Glutamatergic neuron (in vitro differentiated cells): ENCODE measurements around the gene PRKCA. TPM values are rescaled to one million over a fixed set of nuclear protein-coding genes. Genes with fewer than 3 reads are reported as not detected.

Experiments used
- DNase-seq: peaks from one replicate; pipeline ENCODE4 v3.0.0; 2022
- H3K27ac Mint-ChIP-seq: one replicate; pipeline ENCODE4 v1.8.0; 2020; ENCODE audit warnings: mild to moderate bottlenecking, mixed read lengths, inconsistent platforms; ENCODE audit not compliant: unreplicated experiment
- H3K27me3 Mint-ChIP-seq: one replicate; pipeline ENCODE4 v1.8.0; 2020; ENCODE audit warnings: mild to moderate bottlenecking, moderate library complexity, mixed read lengths, inconsistent platforms; ENCODE audit not compliant: unreplicated experiment
- H3K36me3 Mint-ChIP-seq: one replicate; pipeline ENCODE4 v1.8.0; 2020; ENCODE audit warnings: mild to moderate bottlenecking, mixed read lengths, inconsistent platforms; ENCODE audit not compliant: unreplicated experiment
- H3K4me1 Mint-ChIP-seq: one replicate; pipeline ENCODE4 v1.8.0; 2020; ENCODE audit warnings: mild to moderate bottlenecking, low read depth, mixed read lengths, inconsistent platforms; ENCODE audit not compliant: unreplicated experiment
- H3K4me3 Mint-ChIP-seq: one replicate; pipeline ENCODE4 v1.8.0; 2020; ENCODE audit warnings: mild to moderate bottlenecking, mixed read lengths, inconsistent platforms; ENCODE audit not compliant: unreplicated experiment
- H3K9me3 Mint-ChIP-seq: one replicate; pipeline ENCODE4 v1.8.0; 2020; ENCODE audit warnings: mild to moderate bottlenecking, moderate library complexity, mixed read lengths, inconsistent platforms; ENCODE audit not compliant: unreplicated experiment
- total RNA-seq: library from RNA; stranded (reverse); fragmentation: NEBNext Ultra II Directional; extraction: Animal tissue kit (Norgen Biotek cat#: 25700); gene quantifications from one replicate; pipeline ENCODE4 v1.2.1, GENCODE V29; 2021; ENCODE audit not compliant: unreplicated experiment
- TF ChIP-seq, protein P1 (sequence below): fragments of 200-600 bp; sonication (generic); IDR thresholded peaks from one replicate; pipeline ENCODE4 v1.5.0; 2021; ENCODE audit not compliant: partially characterized antibody, unreplicated experiment

Gene PRKCA
- total RNA-seq, 1 donor from 2014 or later: 2.2 TPM

GRCh38 chr17:66679631-66680517 lies 377.5 kb downstream of the PRKCA start:
- TF ChIP-seq, protein P1, sequence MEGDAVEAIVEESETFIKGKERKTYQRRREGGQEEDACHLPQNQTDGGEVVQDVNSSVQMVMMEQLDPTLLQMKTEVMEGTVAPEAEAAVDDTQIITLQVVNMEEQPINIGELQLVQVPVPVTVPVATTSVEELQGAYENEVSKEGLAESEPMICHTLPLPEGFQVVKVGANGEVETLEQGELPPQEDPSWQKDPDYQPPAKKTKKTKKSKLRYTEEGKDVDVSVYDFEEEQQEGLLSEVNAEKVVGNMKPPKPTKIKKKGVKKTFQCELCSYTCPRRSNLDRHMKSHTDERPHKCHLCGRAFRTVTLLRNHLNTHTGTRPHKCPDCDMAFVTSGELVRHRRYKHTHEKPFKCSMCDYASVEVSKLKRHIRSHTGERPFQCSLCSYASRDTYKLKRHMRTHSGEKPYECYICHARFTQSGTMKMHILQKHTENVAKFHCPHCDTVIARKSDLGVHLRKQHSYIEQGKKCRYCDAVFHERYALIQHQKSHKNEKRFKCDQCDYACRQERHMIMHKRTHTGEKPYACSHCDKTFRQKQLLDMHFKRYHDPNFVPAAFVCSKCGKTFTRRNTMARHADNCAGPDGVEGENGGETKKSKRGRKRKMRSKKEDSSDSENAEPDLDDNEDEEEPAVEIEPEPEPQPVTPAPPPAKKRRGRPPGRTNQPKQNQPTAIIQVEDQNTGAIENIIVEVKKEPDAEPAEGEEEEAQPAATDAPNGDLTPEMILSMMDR: no peak
- DNase-seq: no peak
- H3K4me3 Mint-ChIP-seq: no peak overlapping the region
- peaks cover 2% of the 10 kb centered on the region for H3K27me3 Mint-ChIP-seq
- no peaks in the 10 kb centered on the region for H3K9me3 Mint-ChIP-seq
- H3K27ac Mint-ChIP-seq: no peak overlapping the region
- H3K4me1 Mint-ChIP-seq: peaks cover 7% of the 10 kb centered on the region
- H3K36me3 Mint-ChIP-seq: peaks cover 4% of the 10 kb centered on the region

DNA sequence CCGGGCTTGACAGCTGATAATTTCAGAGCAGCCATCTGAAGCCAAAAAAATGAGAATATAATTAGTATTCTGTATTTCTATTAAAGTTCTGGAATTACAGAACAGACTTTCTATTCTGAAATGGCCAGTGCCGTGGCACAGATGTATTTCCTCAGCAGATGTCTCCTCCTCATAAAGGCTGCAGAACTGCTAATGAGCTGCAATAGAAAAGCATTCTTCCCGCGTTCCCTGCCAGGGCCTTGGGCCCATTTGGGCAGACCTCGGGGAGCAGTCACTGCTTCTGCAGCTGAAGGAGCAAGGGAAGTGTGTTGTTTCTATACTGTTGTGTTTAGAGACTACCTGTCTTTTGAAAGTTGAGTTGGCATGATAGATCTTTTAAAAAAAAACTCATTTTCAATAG lies 379.9 kb downstream of the PRKCA start:
- TF ChIP-seq, protein P1: no peak
- H3K27me3 Mint-ChIP-seq: peaks cover 5% of the 10 kb centered on the region
- no peak for DNase-seq
- H3K9me3 Mint-ChIP-seq: no peaks in the 10 kb centered on the region
- H3K4me3 Mint-ChIP-seq: no peak overlapping the region
- no peak overlapping the region for H3K27ac Mint-ChIP-seq
- peaks cover 4% of the 10 kb centered on the region for H3K36me3 Mint-ChIP-seq
- H3K4me1 Mint-ChIP-seq: peaks cover 7% of the 10 kb centered on the region

GRCh38 chr17:66684261-66684660 lies 381.8 kb downstream of the PRKCA start:
- Mint-ChIP-seq H3K4me1 (peaks cover 7% of the 10 kb centered on the region), H3K27ac (no peak overlapping the region), H3K4me3 (no peak overlapping the region), H3K36me3 (peaks cover 4% of the 10 kb centered on the region), H3K27me3 (peaks cover 5% of the 10 kb centered on the region), H3K9me3 (no peaks in the 10 kb centered on the region)
- TF ChIP-seq, protein P1: no peak
- no peak for DNase-seq

DNA sequence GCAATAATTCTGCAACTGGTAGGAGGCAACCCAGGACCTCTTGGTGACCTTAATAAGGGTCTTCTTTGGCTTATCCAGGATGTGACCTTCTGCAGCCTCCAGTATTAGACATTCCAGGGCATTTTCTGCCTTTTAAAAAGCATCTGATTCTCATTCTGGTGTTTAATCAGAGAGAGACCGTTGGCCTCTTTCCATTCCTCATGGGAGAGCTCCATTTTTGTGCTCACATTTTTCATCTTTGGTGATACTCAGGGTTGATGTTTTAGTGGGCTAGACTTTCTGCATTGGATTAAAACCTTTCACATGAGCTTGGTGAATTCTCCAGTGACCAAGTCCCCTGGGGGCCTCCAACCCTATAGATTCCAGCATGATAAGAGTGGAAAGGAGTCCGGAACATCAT lies 382.3 kb downstream of the PRKCA start:
- DNase-seq: no peak
- Mint-ChIP-seq H3K4me3 (no peak overlapping the region), H3K27me3 (peaks cover 4% of the 10 kb centered on the region), H3K9me3 (no peaks in the 10 kb centered on the region), H3K4me1 (peaks cover 7% of the 10 kb centered on the region), H3K27ac (no peak overlapping the region), H3K36me3 (peaks cover under 1% of the 10 kb centered on the region)
- TF ChIP-seq, protein P1: no peak

GRCh38 chr17:66686601-66687000 lies 384.2 kb downstream of the PRKCA start:
- Mint-ChIP-seq H3K4me1 (peaks cover 7% of the 10 kb centered on the region), H3K27ac (no peak overlapping the region), H3K36me3 (no peaks in the 10 kb centered on the region), H3K9me3 (no peaks in the 10 kb centered on the region), H3K4me3 (no peak overlapping the region), H3K27me3 (peaks cover 4% of the 10 kb centered on the region)
- no peak for DNase-seq
- TF ChIP-seq, protein P1: no peak
